ENCODE data around the gene PAM16. TPM values are rescaled to one million over a fixed set of nuclear protein-coding genes. Genes with fewer than 3 reads are reported as not detected.
"Not testable (repeated sequence)": the region's sequence is repeated elsewhere in the genome, so short reads cannot be mapped to it uniquely, and the experiment has no call there.

PAM16 gene
- total RNA-seq, 2 experiments from 2014 or later: 73.0 to 73.9 TPM

DNA sequence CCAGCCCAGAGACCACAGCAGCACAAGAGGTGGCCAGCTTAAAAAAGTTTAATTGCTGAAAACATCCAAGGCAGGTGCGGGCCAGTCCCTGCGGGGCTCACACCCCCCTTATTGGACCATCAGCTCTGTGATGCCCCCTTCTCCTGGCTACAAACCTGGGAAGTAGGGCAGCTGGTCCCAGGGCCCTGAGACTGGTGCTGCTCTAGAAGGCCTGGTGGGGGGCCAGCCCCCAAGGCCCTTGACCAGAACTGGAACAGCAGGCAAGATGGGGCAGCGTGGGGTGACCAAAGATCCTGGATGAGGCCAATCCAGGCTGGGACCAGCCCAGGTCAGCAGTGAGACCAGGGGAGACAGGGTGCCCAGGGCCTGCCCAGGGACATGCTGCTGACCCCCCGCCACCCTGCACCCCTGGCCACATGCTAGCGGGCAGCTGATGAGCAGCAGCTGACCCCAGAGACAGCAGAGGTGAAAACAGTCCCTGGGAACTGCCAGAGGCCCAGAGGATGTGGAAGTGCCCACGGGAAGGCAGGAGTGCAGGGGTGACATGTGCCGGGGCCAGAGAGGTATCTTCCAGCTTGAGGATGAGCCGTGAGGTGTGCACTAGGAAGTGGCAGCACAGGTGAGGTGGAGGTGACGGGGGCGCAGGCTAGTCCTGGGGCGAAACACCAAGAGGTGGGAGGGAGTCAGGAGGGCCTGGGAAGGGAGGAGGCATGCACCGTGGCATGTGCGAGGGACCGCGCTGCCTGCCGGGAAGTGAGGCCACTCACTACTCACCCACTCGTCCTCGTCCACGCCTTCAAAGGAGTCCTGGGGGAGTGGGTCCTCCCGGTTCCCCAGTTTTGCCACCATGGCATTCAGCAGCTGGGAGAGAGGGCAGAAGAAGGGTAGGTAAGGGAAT is 3.6 kb upstream of the PAM16 start:
- Mint-ChIP-seq H3K4me3 (no peak overlapping the region), H3K27ac (no peak overlapping the region)

DNA sequence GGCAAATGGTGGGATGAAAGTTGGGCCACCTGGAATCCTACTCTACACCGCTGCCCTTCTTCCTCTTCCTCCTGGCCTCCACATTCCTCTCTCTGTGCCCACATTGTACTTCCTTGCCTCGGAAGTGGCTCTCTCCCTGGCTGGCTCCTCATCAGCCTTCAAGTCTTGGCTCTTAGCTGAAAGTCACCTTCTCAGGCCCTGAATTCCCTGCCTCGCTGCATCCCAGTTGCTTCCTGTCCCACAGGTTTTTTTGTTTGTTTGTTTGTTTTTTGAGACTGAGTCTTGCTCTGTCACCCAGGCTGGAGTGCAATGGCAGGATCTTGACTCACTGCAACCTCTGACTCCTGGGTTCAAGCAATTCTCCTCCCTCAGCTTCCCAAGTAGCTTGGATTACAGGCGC is 2.6 kb upstream of the PAM16 start:
- H3K27ac Mint-ChIP-seq: no peak overlapping the region
- H3K9me3 Mint-ChIP-seq: no peaks in the 10 kb centered on the region
- H3K27me3 Mint-ChIP-seq: no peaks in the 10 kb centered on the region
- DNase-seq: no peak
- peaks cover 8% of the 10 kb centered on the region for H3K4me1 Mint-ChIP-seq
- no peak overlapping the region for H3K4me3 Mint-ChIP-seq
- peaks cover 11% of the 10 kb centered on the region for H3K36me3 Mint-ChIP-seq

More for the DNA sequence above, 3.6 kb upstream of the PAM16 start:
- H3K4me1 Mint-ChIP-seq: peaks cover 5% of the 10 kb centered on the region
- no peaks in the 10 kb centered on the region for H3K27me3 Mint-ChIP-seq
- no peaks in the 10 kb centered on the region for H3K9me3 Mint-ChIP-seq
- no peak for DNase-seq
- H3K36me3 Mint-ChIP-seq: peaks cover 14% of the 10 kb centered on the region

GRCh38 chr16:4352843-4353242 is 1.7 kb upstream of the PAM16 start:
- Mint-ChIP-seq H3K27me3 (no peaks in the 10 kb centered on the region), H3K36me3 (peaks cover 15% of the 10 kb centered on the region), H3K9me3 (no peaks in the 10 kb centered on the region), H3K27ac (no peak overlapping the region), H3K4me1 (peaks cover 12% of the 10 kb centered on the region), H3K4me3 (no peak overlapping the region)
- DNase-seq: no peak

DNA sequence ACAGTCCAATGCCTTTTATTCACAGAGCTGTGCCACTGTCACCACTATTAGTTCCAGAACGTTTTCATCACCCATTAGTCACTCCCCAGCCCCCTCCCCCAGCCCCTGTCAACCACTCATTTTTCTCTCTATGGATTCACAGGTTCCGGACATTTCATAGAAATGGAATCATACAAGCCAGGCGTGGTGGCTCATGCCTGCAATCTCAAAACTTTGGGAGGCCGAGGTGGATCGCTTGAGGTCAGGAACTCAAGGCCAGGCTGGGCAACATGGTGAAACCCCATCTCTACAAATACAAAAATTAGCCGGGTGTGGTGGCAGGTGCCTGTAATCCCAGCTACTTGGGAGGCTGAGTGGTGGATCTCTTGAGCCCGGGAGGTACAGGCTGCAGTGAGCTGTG is 759 bp upstream of the PAM16 start:
- DNase-seq: no peak
- Mint-ChIP-seq H3K4me1 (peaks cover 17% of the 10 kb centered on the region), H3K4me3 (peak overlapping the region; percentile 50), H3K27ac (peak overlapping the region; percentile 69), H3K27me3 (no peaks in the 10 kb centered on the region), H3K36me3 (peaks cover 15% of the 10 kb centered on the region), H3K9me3 (no peaks in the 10 kb centered on the region)

GRCh38 chr16:4350365-4350786 is 745 bp downstream of the PAM16 start:
- no peak for DNase-seq
- peaks cover 20% of the 10 kb centered on the region for H3K4me1 Mint-ChIP-seq
- no peaks in the 10 kb centered on the region for H3K27me3 Mint-ChIP-seq
- peak overlapping the region; percentile 92 for H3K27ac Mint-ChIP-seq
- peak overlapping the region; percentile 97 for H3K4me3 Mint-ChIP-seq
- peaks cover 15% of the 10 kb centered on the region for H3K36me3 Mint-ChIP-seq
- H3K9me3 Mint-ChIP-seq: no peaks in the 10 kb centered on the region

DNA sequence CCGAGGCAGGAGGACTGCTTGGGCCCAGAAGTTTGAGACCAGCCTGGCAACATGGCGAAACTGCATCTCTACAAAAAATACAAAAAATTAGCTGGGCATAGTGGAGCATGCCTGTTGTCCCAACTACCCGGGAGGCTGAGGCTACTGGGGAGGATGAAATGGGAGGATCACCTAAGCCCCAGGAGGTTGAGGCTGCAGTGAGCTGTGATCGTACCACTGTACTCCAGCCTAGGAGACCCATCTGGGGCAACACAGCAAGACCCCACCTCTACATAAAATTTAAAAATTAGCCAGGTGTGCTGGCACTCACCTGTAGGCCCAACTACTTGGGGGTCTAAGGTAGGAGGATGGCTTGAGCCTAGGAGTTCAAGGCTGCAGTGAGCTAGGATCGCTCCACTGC is 1.8 kb downstream of the PAM16 start:
- H3K36me3 Mint-ChIP-seq: peaks cover 14% of the 10 kb centered on the region
- peak overlapping the region; percentile 53 for H3K4me3 Mint-ChIP-seq
- H3K4me1 Mint-ChIP-seq: peaks cover 23% of the 10 kb centered on the region
- H3K9me3 Mint-ChIP-seq: no peaks in the 10 kb centered on the region
- H3K27me3 Mint-ChIP-seq: no peaks in the 10 kb centered on the region
- DNase-seq: no peak
- H3K27ac Mint-ChIP-seq: no peak overlapping the region

- Mint-ChIP-seq H3K4me3 (peak overlapping the region; percentile 3), H3K36me3 (peaks cover 16% of the 10 kb centered on the region), H3K27me3 (no peaks in the 10 kb centered on the region), H3K9me3 (no peaks in the 10 kb centered on the region), H3K27ac (peak overlapping the region; percentile 57), H3K4me1 (peaks cover 23% of the 10 kb centered on the region)
- DNase-seq: no peak
These were observed 3.2 kb downstream of the PAM16 start for GRCh38 chr16:4347765-4348509.

DNA sequence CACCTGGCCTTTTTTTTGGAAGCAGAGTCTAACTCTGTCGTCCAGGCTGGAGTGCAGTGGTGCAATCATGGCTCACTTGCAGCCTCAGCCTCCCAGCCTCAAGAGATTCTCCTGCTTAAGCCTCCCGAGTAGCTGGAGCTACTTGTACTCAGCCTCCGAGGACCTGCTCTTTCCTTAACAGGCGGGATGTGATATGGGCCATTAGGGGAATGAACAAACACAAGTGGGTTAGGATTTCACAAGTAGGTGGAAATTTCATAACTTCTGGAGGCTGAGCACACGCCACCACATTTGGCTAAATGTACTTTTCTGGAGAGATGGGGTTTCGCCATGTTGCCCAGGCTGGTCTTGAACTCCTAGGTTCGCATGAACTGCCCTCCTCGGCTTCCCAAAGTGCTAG is 4.1 kb downstream of the PAM16 start:
- DNase-seq: no peak
- Mint-ChIP-seq H3K27ac (no peak overlapping the region), H3K27me3 (no peaks in the 10 kb centered on the region), H3K36me3 (peaks cover 16% of the 10 kb centered on the region), H3K9me3 (no peaks in the 10 kb centered on the region), H3K4me1 (peaks cover 23% of the 10 kb centered on the region), H3K4me3 (no peak overlapping the region)

DNA sequence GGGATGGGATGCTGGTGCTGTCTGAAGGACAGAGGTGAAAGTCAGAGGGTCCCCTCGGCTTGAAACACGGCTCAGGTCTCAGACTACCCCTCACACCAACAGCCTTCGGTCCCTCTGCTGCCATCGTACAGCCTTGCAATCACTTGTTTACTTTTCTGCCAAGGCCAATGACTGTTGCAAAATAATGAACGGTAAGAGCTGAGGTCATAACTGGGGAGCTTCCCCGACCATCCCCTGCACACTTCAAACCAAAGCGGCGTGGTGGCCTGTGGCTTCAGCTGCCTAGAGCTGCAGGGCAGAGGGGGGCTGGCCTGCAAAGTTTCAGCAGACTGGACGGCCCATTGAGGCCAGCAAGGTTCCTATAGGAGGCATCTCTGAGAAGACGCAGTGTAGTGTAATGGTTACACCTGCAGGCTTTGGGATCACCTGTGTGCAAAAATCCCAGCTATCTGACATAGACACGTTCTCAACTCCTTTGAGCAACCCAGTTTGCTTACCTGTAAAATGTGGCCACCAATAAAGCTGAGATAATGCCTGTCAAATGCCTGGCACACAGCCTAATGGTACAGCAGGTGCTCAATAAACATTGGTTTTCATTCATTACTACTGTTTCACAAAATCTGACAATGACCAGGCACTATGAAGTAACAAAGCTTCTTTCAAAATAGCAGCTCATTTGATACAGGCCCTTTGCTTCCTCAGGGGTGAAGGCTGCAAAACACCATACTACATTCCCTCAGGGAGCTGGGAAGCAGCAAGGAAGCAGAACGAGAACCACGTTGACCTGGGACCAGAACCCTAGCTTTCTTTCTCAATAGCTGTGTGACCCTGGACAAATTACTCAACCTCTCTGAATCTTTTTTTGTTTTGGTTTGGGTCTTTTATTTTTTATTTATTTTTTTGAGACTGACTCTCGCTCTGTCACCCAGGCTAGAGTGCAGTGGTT is 5.0 kb downstream of the PAM16 start:
- Mint-ChIP-seq H3K27ac (peak overlapping the region; percentile 29), H3K4me1 (peaks cover 19% of the 10 kb centered on the region), H3K27me3 (no peaks in the 10 kb centered on the region), H3K4me3 (no peak overlapping the region), H3K36me3 (peaks cover 15% of the 10 kb centered on the region), H3K9me3 (no peaks in the 10 kb centered on the region)
- DNase-seq: no peak

DNA sequence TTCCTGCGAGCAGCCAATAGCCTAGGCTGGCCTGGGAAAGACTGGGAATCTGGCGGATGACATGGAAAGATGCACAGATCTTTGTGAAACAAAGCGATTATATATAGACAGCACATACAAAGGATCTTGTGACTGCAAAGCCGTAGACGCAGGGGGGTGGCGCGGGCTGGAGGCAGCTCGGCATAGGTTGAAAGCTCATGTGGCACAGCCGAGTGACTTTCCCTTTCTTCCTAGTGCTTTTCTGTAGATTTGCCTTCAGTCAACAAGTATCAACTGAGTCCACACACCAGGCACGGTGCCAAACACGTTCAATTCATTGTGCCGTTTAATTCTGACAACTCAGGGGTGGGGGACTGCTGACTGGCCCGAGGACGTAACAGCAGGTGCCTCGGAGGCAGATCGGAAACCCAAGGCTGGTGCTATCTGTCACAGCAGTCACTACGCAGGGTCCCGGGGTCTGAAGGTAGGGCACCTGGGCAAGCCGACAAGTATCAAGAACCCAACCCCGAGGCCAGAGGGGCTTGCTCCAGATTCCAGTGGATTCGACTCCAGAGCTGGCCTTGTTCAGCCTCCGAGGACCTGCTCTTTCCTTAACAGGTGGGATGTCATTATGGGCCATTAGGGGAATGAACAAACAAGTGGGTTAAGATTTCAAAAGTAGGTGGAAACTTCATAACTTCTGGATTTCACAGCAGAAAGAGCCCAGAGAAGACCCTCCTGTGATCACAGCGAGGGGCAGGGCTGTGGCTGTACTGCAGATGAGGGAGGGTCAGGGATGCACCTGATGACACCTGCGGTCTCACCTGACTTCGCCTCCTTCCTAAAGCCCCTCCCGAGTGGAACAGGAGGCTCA is 5.9 kb downstream of the PAM16 start:
- H3K36me3 Mint-ChIP-seq: peaks cover 9% of the 10 kb centered on the region
- H3K27ac Mint-ChIP-seq: peak overlapping the region; percentile 47
- no peak overlapping the region for H3K4me3 Mint-ChIP-seq
- peaks cover 20% of the 10 kb centered on the region for H3K4me1 Mint-ChIP-seq
- H3K27me3 Mint-ChIP-seq: no peaks in the 10 kb centered on the region
- H3K9me3 Mint-ChIP-seq: no peaks in the 10 kb centered on the region
- DNase-seq: no peak

DNA sequence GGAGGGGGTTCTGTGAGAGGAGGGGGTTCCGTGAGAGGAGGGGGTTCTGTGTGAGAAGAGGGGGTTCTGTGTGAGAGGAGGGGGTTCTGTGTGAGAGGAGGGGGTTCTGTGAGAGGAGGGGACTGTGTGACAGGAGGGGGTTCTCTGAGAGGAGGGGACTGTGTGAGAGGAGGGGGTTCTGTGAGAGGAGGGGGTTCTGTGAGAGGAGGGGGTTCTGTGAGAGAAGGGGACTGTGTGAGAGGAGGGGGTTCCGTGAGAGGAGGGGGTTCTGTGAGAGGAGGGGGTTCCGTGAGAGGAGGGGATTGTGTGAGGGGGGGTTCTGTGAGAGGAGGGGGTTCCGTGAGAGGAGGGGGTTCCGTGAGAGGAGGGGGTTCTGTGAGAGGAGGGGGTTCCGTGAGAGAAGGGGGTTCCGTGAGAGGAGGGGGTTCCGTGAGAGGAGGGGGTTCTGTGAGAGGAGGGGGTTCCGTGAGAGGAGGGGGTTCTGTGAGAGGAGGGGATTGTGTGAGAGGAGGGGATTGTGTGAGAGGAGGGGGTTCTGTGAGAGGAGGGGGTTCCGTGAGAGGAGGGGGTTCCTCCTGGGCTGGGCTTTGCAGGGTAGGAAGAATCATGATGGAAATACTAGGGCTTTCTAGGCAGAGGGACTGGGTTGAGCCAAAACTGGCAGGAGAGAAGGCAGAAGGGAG is 6.7 kb downstream of the PAM16 start:
- not testable (repeated sequence) for H3K4me3 Mint-ChIP-seq, H3K36me3 Mint-ChIP-seq, DNase-seq, H3K9me3 Mint-ChIP-seq, H3K27me3 Mint-ChIP-seq
- Mint-ChIP-seq H3K27ac (peak overlapping the region; percentile 47), H3K4me1 (peaks cover 17% of the 10 kb centered on the region)

DNA sequence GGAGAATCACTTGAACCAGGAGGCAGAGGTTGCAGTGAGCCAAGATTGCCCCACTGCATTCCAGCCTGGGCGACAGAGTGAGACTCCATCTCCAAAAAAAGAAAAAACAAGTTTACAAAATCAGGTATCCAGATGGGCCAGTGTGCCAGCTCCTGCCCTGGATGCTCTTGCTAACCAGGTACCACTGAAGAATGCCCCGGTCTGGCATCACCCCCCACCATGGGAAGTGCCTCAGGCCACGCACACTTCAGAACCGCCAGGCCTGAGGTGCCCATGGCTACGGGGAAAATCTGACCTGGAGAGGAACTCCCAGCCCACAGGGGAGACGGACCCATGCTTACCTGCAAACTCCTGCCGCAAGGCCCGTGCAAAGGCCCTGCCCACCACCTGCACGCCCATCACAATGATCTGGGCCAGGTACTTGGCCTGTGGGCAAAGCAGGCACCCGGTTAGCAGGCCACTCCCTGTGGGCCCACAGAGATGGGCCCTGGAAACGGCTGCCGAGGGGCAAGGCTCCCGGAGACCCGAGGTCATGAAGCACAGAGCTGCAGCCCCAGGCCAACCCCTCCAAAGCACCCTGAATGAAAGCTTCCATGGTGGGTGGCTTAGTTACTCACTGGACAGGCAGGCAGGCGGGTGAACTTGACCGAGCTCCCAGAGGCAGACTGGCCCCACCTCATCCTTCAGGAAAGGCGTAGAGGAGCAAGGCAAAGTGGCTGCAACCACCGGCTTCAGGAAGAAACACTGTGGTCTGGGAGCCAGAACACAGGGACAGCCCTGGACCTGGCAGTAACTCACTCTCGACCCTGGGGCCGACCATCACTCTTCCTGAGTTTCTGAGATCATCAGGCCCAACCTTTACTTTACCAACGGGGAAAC is 8.0 kb downstream of the PAM16 start:
- Mint-ChIP-seq H3K36me3 (peaks cover 5% of the 10 kb centered on the region), H3K9me3 (no peaks in the 10 kb centered on the region), H3K4me1 (peaks cover 13% of the 10 kb centered on the region), H3K4me3 (no peak overlapping the region), H3K27ac (no peak overlapping the region), H3K27me3 (no peaks in the 10 kb centered on the region)
- no peak for DNase-seq

GRCh38 chr16:4341250-4341649 is 9.9 kb downstream of the PAM16 start:
- H3K27ac Mint-ChIP-seq: no peak overlapping the region
- H3K4me1 Mint-ChIP-seq: peaks cover 7% of the 10 kb centered on the region
- no peaks in the 10 kb centered on the region for H3K9me3 Mint-ChIP-seq
- no peak overlapping the region for H3K4me3 Mint-ChIP-seq
- peaks cover 5% of the 10 kb centered on the region for H3K36me3 Mint-ChIP-seq
- H3K27me3 Mint-ChIP-seq: no peaks in the 10 kb centered on the region
- no peak for DNase-seq

All from activated naive CD8-positive, alpha-beta T cell treated with anti-CD3 and anti-CD28 coated beads for 36 hours (primary cell).